HFF-Myc (cell line): ENCODE results near the gene OSGEPL1.
"Not testable (repeated sequence)": the region's sequence is repeated elsewhere in the genome, so short reads cannot be mapped to it uniquely, and the experiment has no call there.

Source experiments
- DNase-seq: peaks from one replicate; pipeline ENCODE4 v3.0.0-alpha.2; 2011; ENCODE audit warnings: low read depth; ENCODE audit errors: extremely low read depth
- H3K4me3 ChIP-seq: replicated peaks from 2 replicates; pipeline ENCODE4 v1.5.1; 2011; ENCODE audit warnings: low read depth, mild to moderate bottlenecking, control low read depth, low read length
- CTCF ChIP-seq: IDR thresholded peaks from 2 replicates; pipeline ENCODE4 v1.5.1; 2012; ENCODE audit warnings: mild to moderate bottlenecking, low read depth, low read length, control low read depth; ENCODE audit errors: missing control alignments

The OSGEPL1 gene

GRCh38 chr2:189729430-189729829 lies 33.2 kb downstream of the OSGEPL1 start:
- TF ChIP-seq CTCF, result no peak
- no peak for DNase-seq
- no peak overlapping the region for H3K4me3 ChIP-seq

DNA sequence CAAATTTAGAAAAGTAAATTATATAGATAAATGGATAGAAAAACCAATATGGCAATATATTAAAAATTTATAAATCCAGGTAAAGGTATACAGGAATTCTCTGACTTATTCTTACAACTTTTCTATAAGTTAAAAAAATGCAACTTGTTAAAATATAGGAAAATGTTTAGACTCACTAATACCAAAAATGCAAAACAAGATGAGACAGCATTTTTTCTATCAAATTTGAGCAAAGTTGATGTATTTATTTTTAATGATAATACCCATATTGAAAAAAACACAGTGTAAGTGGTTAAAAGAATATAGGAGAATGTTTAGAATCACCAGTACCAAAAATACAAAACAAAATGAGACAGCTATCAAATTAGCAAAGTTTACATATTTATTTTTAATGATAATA lies 35.7 kb downstream of the OSGEPL1 start:
- no peak for TF ChIP-seq CTCF
- no peak overlapping the region for H3K4me3 ChIP-seq
- DNase-seq, result no peak

DNA sequence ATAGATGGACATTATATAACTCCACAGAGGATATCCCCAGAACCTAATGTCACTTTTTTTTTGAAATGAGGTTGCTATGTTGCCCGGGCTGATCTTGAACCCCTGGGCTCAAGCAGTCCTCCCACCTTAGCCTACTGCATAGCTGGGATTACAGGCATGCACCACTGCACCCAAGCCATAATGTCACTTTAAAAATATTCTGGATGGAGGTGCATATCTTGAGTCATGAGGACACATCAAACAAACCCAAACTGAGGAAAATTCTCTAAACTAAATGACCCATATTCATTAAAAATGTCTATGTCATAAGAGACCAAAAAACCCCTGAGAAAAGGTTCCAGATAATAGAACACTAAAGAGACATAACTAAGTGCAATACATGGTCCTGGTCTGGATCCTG lies 36.3 kb downstream of the OSGEPL1 start:
- no peak for TF ChIP-seq CTCF
- DNase-seq, result no peak
- no peak overlapping the region for H3K4me3 ChIP-seq

GRCh38 chr2:189723192-189723591 lies 39.4 kb downstream of the OSGEPL1 start:
- no peak for TF ChIP-seq CTCF
- DNase-seq, result no peak
- no peak overlapping the region for H3K4me3 ChIP-seq

GRCh38 chr2:189719571-189719970 lies 43.0 kb downstream of the OSGEPL1 start:
- H3K4me3 ChIP-seq, result no peak overlapping the region
- no peak for TF ChIP-seq CTCF
- DNase-seq, result no peak

GRCh38 chr2:189717593-189717992 lies 45.0 kb downstream of the OSGEPL1 start:
- H3K4me3 ChIP-seq, DNase-seq: not testable (repeated sequence)

- no peak for TF ChIP-seq CTCF
- no peak overlapping the region for H3K4me3 ChIP-seq
- DNase-seq, result no peak
These were observed 52.9 kb downstream of the OSGEPL1 start for GRCh38 chr2:189709501-189710221.
